ENCODE results near the gene SLC2A9. TPM values are rescaled to one million over a fixed set of nuclear protein-coding genes. Genes with fewer than 3 reads are reported as not detected.

SLC2A9 gene
- total and polyA plus RNA-seq, 8 donors: 2.2 to 19.0 (median 4.3) TPM

- intact Hi-C loops (cut with DNase I): loop anchor here in 1 of 2 donors (10.0 kb wide), 1 partner anchor 135 kb away; no protein-coding TSS in a partner anchor
- no peak for ATAC-seq
- Histone ChIP-seq H3K4me1 (peaks cover 0 to 4% of the 10 kb centered on the region in 2 donors), H3K4me3 (no peak overlapping the region), H3K36me3 (no peaks in the 10 kb centered on the region), H3K27ac (no peak overlapping the region), H3K9me3 (no peaks in the 10 kb centered on the region), H3K27me3 (no peaks in the 10 kb centered on the region)
- no peak for DNase-seq
- no peak for TF ChIP-seq CTCF (IDR thresholded peaks at IDR 0.05)
These were observed 121.8 kb downstream of the SLC2A9 start for GRCh38 chr4:9899306-9900055.

GRCh38 chr4:9898596-9899305, 122.5 kb downstream of the SLC2A9 start:
- Histone ChIP-seq H3K4me1 (peaks cover 0 to 4% of the 10 kb centered on the region in 2 donors), H3K4me3 (no peak overlapping the region), H3K9me3 (no peaks in the 10 kb centered on the region), H3K36me3 (no peaks in the 10 kb centered on the region), H3K27ac (no peak overlapping the region), H3K27me3 (no peaks in the 10 kb centered on the region)
- peak; percentile 9 to 30 for TF ChIP-seq CTCF (IDR thresholded peaks at IDR 0.05)
- peak in 3 of 4 donors; percentile 16 to 57 (median 55) for DNase-seq
- intact Hi-C loops (cut with DNase I): loop anchor here in 1 of 2 donors (10.0 kb wide), 1 partner anchor 134 kb away; no protein-coding TSS in a partner anchor
- peak; percentile 94 for ATAC-seq

- intact Hi-C loops (cut with DNase I): loop anchor here in 1 of 2 donors (10.0 kb wide), 1 partner anchor 131 kb away; no protein-coding TSS in a partner anchor
- Histone ChIP-seq H3K4me3 (no peak overlapping the region), H3K9me3 (no peaks in the 10 kb centered on the region), H3K4me1 (peaks cover 0 to 4% of the 10 kb centered on the region in 2 donors), H3K27me3 (no peaks in the 10 kb centered on the region), H3K27ac (no peak overlapping the region), H3K36me3 (no peaks in the 10 kb centered on the region)
- DNase-seq (no peak), ATAC-seq (no peak)
- TF ChIP-seq CTCF (IDR thresholded peaks at IDR 0.05): no peak
These were observed 126.0 kb downstream of the SLC2A9 start for GRCh38 chr4:9895333-9895705.

GRCh38 chr4:9894644-9895332, 126.5 kb downstream of the SLC2A9 start:
- no peak for DNase-seq

More at GRCh38 chr4:9894644-9895332, 126.5 kb downstream of the SLC2A9 start:
- no peak for ATAC-seq
- no peaks in the 10 kb centered on the region for H3K27me3 ChIP-seq
- H3K9me3 ChIP-seq: no peaks in the 10 kb centered on the region
- no peak overlapping the region for H3K27ac ChIP-seq
- intact Hi-C loops (cut with DNase I): loop anchor here in 1 of 2 donors (10.0 kb wide), 1 partner anchor 130 kb away; no protein-coding TSS in a partner anchor
- no peak for TF ChIP-seq CTCF (IDR thresholded peaks at IDR 0.05)
- H3K4me1 ChIP-seq: peaks cover 0 to 4% of the 10 kb centered on the region in 2 donors
- H3K4me3 ChIP-seq: no peak overlapping the region
- no peaks in the 10 kb centered on the region for H3K36me3 ChIP-seq

Measured in left lung (tissue), 10 donors.